Activated T-cell treated with anti-CD3 and anti-CD28 coated beads, Interleukin-2, amount 50 U/mL, for 72 hours (primary cell): ENCODE measurements around the gene CLCNKB. TPM values are rescaled to one million over a fixed set of nuclear protein-coding genes. Genes with fewer than 3 reads are reported as not detected.
"Not testable (repeated sequence)": the region's sequence is repeated elsewhere in the genome, so short reads cannot be mapped to it uniquely, and the experiment has no call there.

Source experiments
- ATAC-seq, 2 donors: fragments of 150-1000 bp; cut with Tn5 transposase; replicated peaks in 1 of 2; 2 replicates each; pipeline ENCODE4 v1.10.0; 2021; ENCODE audit warnings: moderate library complexity in 2 of 2, mild to moderate bottlenecking in 1 of 2
- DNase-seq, 2 donors: peaks; one replicate each; pipeline ENCODE4 v3.0.0; 2021 to 2022; ENCODE audit warnings: mixed read lengths in 1 of 2
- H3K27ac Mint-ChIP-seq: one replicate; pipeline ENCODE4 v1.8.0; 2022; ENCODE audit warnings: mild to moderate bottlenecking, moderate library complexity, mixed read lengths
- H3K27me3 Mint-ChIP-seq: one replicate; pipeline ENCODE4 v1.8.0; 2022; ENCODE audit warnings: low read depth, mixed read lengths
- H3K36me3 Mint-ChIP-seq, 2 donors: one replicate each; pipeline ENCODE4 v1.8.0; 2022; ENCODE audit warnings: mixed read lengths in 2 of 2, mild to moderate bottlenecking in 1 of 2; ENCODE audit not compliant: insufficient read depth in 2 of 2
- H3K4me1 Mint-ChIP-seq: one replicate; pipeline ENCODE4 v1.8.0; 2022; ENCODE audit warnings: low read depth, mixed read lengths
- H3K4me3 Mint-ChIP-seq, 2 donors: one replicate each; pipeline ENCODE4 v1.8.0; 2022; ENCODE audit warnings: mild to moderate bottlenecking in 2 of 2, mixed read lengths in 2 of 2, moderate library complexity in 2 of 2
- H3K9me3 Mint-ChIP-seq, 2 donors: one replicate each; pipeline ENCODE4 v1.8.0; 2022; ENCODE audit warnings: mixed read lengths in 2 of 2
- total RNA-seq, 2 donors: library from RNA; stranded (reverse); gene quantifications; one replicate each; pipeline ENCODE4 v1.2.3, GENCODE V29; 2022

Gene CLCNKB
- total RNA-seq, 2 donors from 2014 or later, result not detected

GRCh38 chr1:16029288-16029687 lies 14.3 kb upstream of the CLCNKB start:
- H3K4me3 Mint-ChIP-seq, result no peak overlapping the region
- H3K27me3 Mint-ChIP-seq, result peaks cover 14% of the 10 kb centered on the region
- no peaks in the 10 kb centered on the region for H3K36me3 Mint-ChIP-seq
- ATAC-seq (no peak), DNase-seq (no peak)
- H3K4me1 Mint-ChIP-seq, result no peaks in the 10 kb centered on the region
- H3K27ac Mint-ChIP-seq, result no peak overlapping the region
- no peaks in the 10 kb centered on the region for H3K9me3 Mint-ChIP-seq

GRCh38 chr1:16031551-16031950 lies 12.0 kb upstream of the CLCNKB start:
- Mint-ChIP-seq H3K9me3 (no peaks in the 10 kb centered on the region), H3K36me3 (no peaks in the 10 kb centered on the region), H3K27me3 (peaks cover 14% of the 10 kb centered on the region), H3K27ac (no peak overlapping the region), H3K4me1 (no peaks in the 10 kb centered on the region), H3K4me3 (no peak overlapping the region)
- no peak for DNase-seq
- ATAC-seq, result no peak

GRCh38 chr1:16032388-16033102 lies 11.0 kb upstream of the CLCNKB start:
- H3K4me1 Mint-ChIP-seq, result no peaks in the 10 kb centered on the region
- no peaks in the 10 kb centered on the region for H3K9me3 Mint-ChIP-seq
- peaks cover 13% of the 10 kb centered on the region for H3K27me3 Mint-ChIP-seq
- DNase-seq (peak; percentile 74 to 80), ATAC-seq (peak; percentile 85 to 94)
- H3K27ac Mint-ChIP-seq, result no peak overlapping the region
- no peaks in the 10 kb centered on the region for H3K36me3 Mint-ChIP-seq
- H3K4me3 Mint-ChIP-seq, result no peak overlapping the region

GRCh38 chr1:16033103-16033632 lies 10.4 kb upstream of the CLCNKB start:
- not testable (repeated sequence) for H3K4me3 Mint-ChIP-seq, H3K9me3 Mint-ChIP-seq, H3K27ac Mint-ChIP-seq, H3K36me3 Mint-ChIP-seq, DNase-seq, H3K4me1 Mint-ChIP-seq, H3K27me3 Mint-ChIP-seq, ATAC-seq

- not testable (repeated sequence) for H3K27ac Mint-ChIP-seq, H3K4me3 Mint-ChIP-seq, H3K4me1 Mint-ChIP-seq, H3K36me3 Mint-ChIP-seq, DNase-seq, H3K27me3 Mint-ChIP-seq, ATAC-seq, H3K9me3 Mint-ChIP-seq
Measured at GRCh38 chr1:16036461-16036860, 7.1 kb upstream of the CLCNKB start.

GRCh38 chr1:16038620-16038912 lies 5.0 kb upstream of the CLCNKB start:
- no peak for ATAC-seq
- no peaks in the 10 kb centered on the region for H3K36me3 Mint-ChIP-seq
- no peak for DNase-seq
- no peaks in the 10 kb centered on the region for H3K4me1 Mint-ChIP-seq
- no peak overlapping the region for H3K27ac Mint-ChIP-seq
- no peak overlapping the region for H3K4me3 Mint-ChIP-seq
- H3K27me3 Mint-ChIP-seq, result no peaks in the 10 kb centered on the region
- H3K9me3 Mint-ChIP-seq, result no peaks in the 10 kb centered on the region

GRCh38 chr1:16039871-16040270 lies 3.7 kb upstream of the CLCNKB start:
- not testable (repeated sequence) for DNase-seq, H3K27me3 Mint-ChIP-seq, H3K27ac Mint-ChIP-seq, ATAC-seq, H3K36me3 Mint-ChIP-seq, H3K4me3 Mint-ChIP-seq, H3K4me1 Mint-ChIP-seq, H3K9me3 Mint-ChIP-seq

- H3K27me3 Mint-ChIP-seq, result no peaks in the 10 kb centered on the region
- ATAC-seq, result no peak
Measured at GRCh38 chr1:16041200-16041599, 2.4 kb upstream of the CLCNKB start.

GRCh38 chr1:16042096-16042495 lies 1.5 kb upstream of the CLCNKB start:
- ATAC-seq (no peak), DNase-seq (no peak)
- H3K9me3 Mint-ChIP-seq, result no peaks in the 10 kb centered on the region
- H3K4me1 Mint-ChIP-seq, result no peaks in the 10 kb centered on the region
- H3K27ac Mint-ChIP-seq, result no peak overlapping the region
- H3K4me3 Mint-ChIP-seq, result no peak overlapping the region
- H3K36me3 Mint-ChIP-seq, result no peaks in the 10 kb centered on the region
- H3K27me3 Mint-ChIP-seq, result peaks cover under 1% of the 10 kb centered on the region

More at GRCh38 chr1:16041200-16041599, 2.4 kb upstream of the CLCNKB start:
- Mint-ChIP-seq H3K4me1 (no peaks in the 10 kb centered on the region), H3K36me3 (no peaks in the 10 kb centered on the region), H3K9me3 (no peaks in the 10 kb centered on the region), H3K4me3 (no peak overlapping the region), H3K27ac (no peak overlapping the region)
- DNase-seq, result no peak

GRCh38 chr1:16042654-16043053 lies 928 bp upstream of the CLCNKB start:
- not testable (repeated sequence) for ATAC-seq, H3K9me3 Mint-ChIP-seq, H3K36me3 Mint-ChIP-seq, H3K4me3 Mint-ChIP-seq, DNase-seq, H3K27me3 Mint-ChIP-seq, H3K4me1 Mint-ChIP-seq, H3K27ac Mint-ChIP-seq

GRCh38 chr1:16043950-16044349 lies 368 bp downstream of the CLCNKB start:
- no peaks in the 10 kb centered on the region for H3K36me3 Mint-ChIP-seq
- H3K27me3 Mint-ChIP-seq, result peaks cover 9% of the 10 kb centered on the region
- no peaks in the 10 kb centered on the region for H3K4me1 Mint-ChIP-seq
- no peak overlapping the region for H3K4me3 Mint-ChIP-seq
- DNase-seq, result no peak
- H3K27ac Mint-ChIP-seq, result no peak overlapping the region
- ATAC-seq, result no peak
- no peaks in the 10 kb centered on the region for H3K9me3 Mint-ChIP-seq

- peaks cover 16% of the 10 kb centered on the region for H3K27me3 Mint-ChIP-seq
- no peak for ATAC-seq
- H3K36me3 Mint-ChIP-seq, result no peaks in the 10 kb centered on the region
- H3K4me1 Mint-ChIP-seq, result peaks cover 6% of the 10 kb centered on the region
- H3K9me3 Mint-ChIP-seq, result no peaks in the 10 kb centered on the region
- DNase-seq, result no peak
- H3K27ac Mint-ChIP-seq, result no peak overlapping the region
- no peak overlapping the region for H3K4me3 Mint-ChIP-seq
Measured at GRCh38 chr1:16046842-16047241, 3.3 kb downstream of the CLCNKB start.

GRCh38 chr1:16047791-16048475 lies 4.4 kb downstream of the CLCNKB start:
- ATAC-seq, result no peak
- Mint-ChIP-seq H3K27me3 (peaks cover 16% of the 10 kb centered on the region), H3K4me1 (peaks cover 6% of the 10 kb centered on the region), H3K9me3 (no peaks in the 10 kb centered on the region), H3K27ac (no peak overlapping the region), H3K4me3 (peak overlapping the region in 1 of 2 donors; percentile 3), H3K36me3 (no peaks in the 10 kb centered on the region)
- DNase-seq, result no peak
